ENCODE results near the gene APBB1.

The APBB1 gene

GRCh38 chr11:6391537-6392134 lies 27.3 kb downstream of the APBB1 start:
- no peak for DNase-seq (ENCODE audit: low spot score)

GRCh38 chr11:6390718-6391469 lies 28.0 kb downstream of the APBB1 start:
- no peak for DNase-seq (ENCODE audit: low spot score)

GRCh38 chr11:6389905-6390717 lies 28.8 kb downstream of the APBB1 start, which contains the start of gene SMPD1:
SMPD1 (plus strand) TSS chr11:6390474; CDS start chr11:6390599, 125 bp downstream.
- DNase-seq (ENCODE audit: low spot score), result peak; percentile 95

- DNase-seq (ENCODE audit: low spot score), result no peak
Observed at GRCh38 chr11:6388748-6389147, 30.1 kb downstream of the APBB1 start.

- DNase-seq (ENCODE audit: low spot score), result no peak
Observed at GRCh38 chr11:6387811-6388599, 30.9 kb downstream of the APBB1 start.

- no peak for DNase-seq (ENCODE audit: low spot score)
Observed at GRCh38 chr11:6385046-6385777, 33.7 kb downstream of the APBB1 start.

- DNase-seq (ENCODE audit: low spot score), result no peak
Observed at GRCh38 chr11:6378640-6378989, 40.3 kb downstream of the APBB1 start.

- DNase-seq (ENCODE audit: low spot score), result no peak
Observed at GRCh38 chr11:6377902-6378639, 40.8 kb downstream of the APBB1 start.

- peak; percentile 35 for DNase-seq (ENCODE audit: low spot score)
Observed at GRCh38 chr11:6371825-6372224, 47.1 kb downstream of the APBB1 start.

- no peak for DNase-seq (ENCODE audit: low spot score)
Observed at GRCh38 chr11:6365659-6366058, 53.2 kb downstream of the APBB1 start.

- DNase-seq (ENCODE audit: low spot score), result peak; percentile 87
Observed at GRCh38 chr11:6362873-6363678, 55.8 kb downstream of the APBB1 start.

- no peak for DNase-seq (ENCODE audit: low spot score)
Observed at GRCh38 chr11:6362185-6362872, 56.6 kb downstream of the APBB1 start.

- no peak for DNase-seq (ENCODE audit: low spot score)
Observed at GRCh38 chr11:6360183-6360582, 58.7 kb downstream of the APBB1 start.

GRCh38 chr11:6357222-6357621 lies 61.7 kb downstream of the APBB1 start:
- no peak for DNase-seq (ENCODE audit: low spot score)

- DNase-seq (ENCODE audit: low spot score), result no peak
Observed at GRCh38 chr11:6356503-6357055, 62.3 kb downstream of the APBB1 start.

- DNase-seq (ENCODE audit: low spot score), result no peak
Observed at GRCh38 chr11:6354651-6355485, 64.0 kb downstream of the APBB1 start.

- DNase-seq (ENCODE audit: low spot score), result peak; percentile 87
Observed at GRCh38 chr11:6353367-6353987, 65.4 kb downstream of the APBB1 start.

Data from iPS-NIHi11 (cell line).